ENCODE data around the gene LHX6. TPM values are rescaled to one million over a fixed set of nuclear protein-coding genes. Genes with fewer than 3 reads are reported as not detected.

The LHX6 gene
- total RNA-seq, 1 experiment from 2014 or later = 1.8 TPM

DNA sequence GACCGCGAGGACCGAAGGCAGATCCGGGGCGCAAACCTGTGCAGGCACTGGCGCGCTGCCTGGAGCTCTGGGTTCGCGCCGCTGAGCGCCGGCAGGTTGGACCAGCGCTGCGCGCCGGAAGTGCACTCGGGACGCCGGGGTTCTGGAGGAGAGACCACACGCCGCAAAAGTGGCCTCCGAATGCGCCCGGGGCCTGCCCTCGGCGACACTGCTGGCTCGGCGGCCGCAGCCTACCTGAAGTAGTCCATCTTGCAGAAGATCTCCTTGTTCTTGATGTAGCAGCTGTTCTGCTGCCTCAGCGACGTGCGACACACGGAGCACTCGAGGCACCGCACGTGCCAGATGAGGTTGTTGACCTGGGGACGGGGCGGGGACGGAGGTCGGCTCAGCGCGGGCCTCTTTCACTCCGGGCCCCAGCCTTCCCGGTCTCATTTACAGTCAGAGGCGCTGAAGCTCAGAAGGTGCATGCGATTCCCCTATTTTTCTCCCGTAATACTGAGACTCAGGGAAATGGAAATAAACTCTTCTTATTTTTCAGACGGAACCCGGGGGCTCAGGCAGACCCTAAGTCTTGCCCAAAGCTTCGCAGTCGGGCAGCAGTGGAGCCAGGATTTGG is 2.5 kb downstream of the LHX6 start:
- peak; percentile 52 for DNase-seq
- Histone ChIP-seq H3K79me1 (ENCODE audit: insufficient read depth, low read depth, low read length, poor library complexity, severe bottlenecking) (no peaks in the 10 kb centered on the region), H2BK12ac (ENCODE audit: insufficient read length, low read depth, low read length) (no peak overlapping the region), H3K27me3 (ENCODE audit: insufficient read depth, low read length) (peaks cover 96% of the 10 kb centered on the region), H2BK15ac (ENCODE audit: low read depth, low read length) (no peak overlapping the region), H2BK20ac (ENCODE audit: low read depth, low read length, poor library complexity, severe bottlenecking) (no peak overlapping the region), H3K23me2 (ENCODE audit: insufficient read length, low read depth, low read length, poor library complexity, severe bottlenecking) (peaks cover 14% of the 10 kb centered on the region), H3K9ac (ENCODE audit: extremely low read depth, insufficient read length, low read length) (no peak overlapping the region), H3K4ac (ENCODE audit: low read depth, low read length) (no peak overlapping the region), H4K5ac (ENCODE audit: insufficient read length, low read depth, low read length) (no peak overlapping the region), H4K8ac (replicated peaks; ENCODE audit: insufficient read length, low read depth, low read length) (no peak overlapping the region), H3K18ac (ENCODE audit: insufficient read length, low read depth, low read length) (no peak overlapping the region), H3K9me3 (ENCODE audit: control insufficient read depth, low read depth, low read length) (no peaks in the 10 kb centered on the region), H2BK120ac (ENCODE audit: low read depth, low read length, poor library complexity, severe bottlenecking) (no peak overlapping the region), H3K4me1 (ENCODE audit: insufficient read depth, low read length) (peaks cover 3% of the 10 kb centered on the region; the same call in 1 of the 2 replicates), H3K79me2 (ENCODE audit: insufficient read depth, low read length) (no peaks in the 10 kb centered on the region), H3T11ph (ENCODE audit: low read length) (no peak overlapping the region), H3K4me2 (ENCODE audit: insufficient read depth, insufficient read length, low read length) (peak overlapping the region; percentile 36), H2AFZ (ENCODE audit: low read length) (no peak overlapping the region), H4K20me1 (ENCODE audit: control insufficient read depth, insufficient read depth, insufficient read length) (peaks cover 2% of the 10 kb centered on the region), H3K14ac (ENCODE audit: insufficient read depth, low read length) (no peak overlapping the region), H3K27ac (ENCODE audit: insufficient read length, low read depth, low read length) (no peak overlapping the region), H2BK5ac (ENCODE audit: insufficient read length, low read length) (no peak overlapping the region), H3K56ac (ENCODE audit: insufficient read length, low read depth, low read length) (no peak overlapping the region), H2AK5ac (ENCODE audit: insufficient read length, low read length) (no peak overlapping the region), H3K23ac (ENCODE audit: insufficient read length, low read depth, low read length) (no peak overlapping the region), H4K91ac (ENCODE audit: insufficient read length, low read depth, low read length) (no peak overlapping the region)
- TF ChIP-seq, protein P1, sequence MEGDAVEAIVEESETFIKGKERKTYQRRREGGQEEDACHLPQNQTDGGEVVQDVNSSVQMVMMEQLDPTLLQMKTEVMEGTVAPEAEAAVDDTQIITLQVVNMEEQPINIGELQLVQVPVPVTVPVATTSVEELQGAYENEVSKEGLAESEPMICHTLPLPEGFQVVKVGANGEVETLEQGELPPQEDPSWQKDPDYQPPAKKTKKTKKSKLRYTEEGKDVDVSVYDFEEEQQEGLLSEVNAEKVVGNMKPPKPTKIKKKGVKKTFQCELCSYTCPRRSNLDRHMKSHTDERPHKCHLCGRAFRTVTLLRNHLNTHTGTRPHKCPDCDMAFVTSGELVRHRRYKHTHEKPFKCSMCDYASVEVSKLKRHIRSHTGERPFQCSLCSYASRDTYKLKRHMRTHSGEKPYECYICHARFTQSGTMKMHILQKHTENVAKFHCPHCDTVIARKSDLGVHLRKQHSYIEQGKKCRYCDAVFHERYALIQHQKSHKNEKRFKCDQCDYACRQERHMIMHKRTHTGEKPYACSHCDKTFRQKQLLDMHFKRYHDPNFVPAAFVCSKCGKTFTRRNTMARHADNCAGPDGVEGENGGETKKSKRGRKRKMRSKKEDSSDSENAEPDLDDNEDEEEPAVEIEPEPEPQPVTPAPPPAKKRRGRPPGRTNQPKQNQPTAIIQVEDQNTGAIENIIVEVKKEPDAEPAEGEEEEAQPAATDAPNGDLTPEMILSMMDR (conservative IDR thresholded peaks at IDR 0.05) = no peak
- Mint-ChIP-seq H3K36me3 (ENCODE audit: insufficient read depth in 1 of 3, low read depth in 3 of 3) (peaks cover 0 to 4% (median 1%) of the 10 kb centered on the region in 3 experiments; a peak in 4 of 7 replicates), H3K9me3 (peaks cover 4 to 5% of the 10 kb centered on the region in 2 experiments; a peak in 3 of 5 replicates), H3K27ac (no peak overlapping the region), H3K4me3 (peak overlapping the region; percentile 47 to 75), H3K27me3 (ENCODE audit: low read depth) (peaks cover 74% of the 10 kb centered on the region), H3K4me1 (peaks cover 17 to 39% of the 10 kb centered on the region in 2 experiments)
- no CpG with 5 or more reads among the region's 51 CpGs for WGBS (ENCODE audit: extremely low coverage, insufficient read length, low lambda C conversion rate)

All from H9 (cell line).